A673 (cell line): Measurements from ENCODE around the gene ASCL2. TPM values are rescaled to one million over a fixed set of nuclear protein-coding genes. Genes with fewer than 3 reads are reported as not detected.

Experiments
- BruUV-seq: library from RNA; stranded (reverse); fragments of 400-500 nt; replicated peaks from 2 replicates; lab custom pipeline; 2021; lab: Mats Ljungman, UMichigan
- CTCF ChIA-PET: fragments of 300-600 bp; sonication (Branson Sonifier 250); formaldehyde crosslinking; loops from one replicate; lab custom pipeline; 2022; ENCODE audit warnings: antibody characterized with exemption; lab: Charles Lee
- POLR2A ChIA-PET: fragments of 300-600 bp; sonication (Branson Sonifier 250); formaldehyde crosslinking; loops from one replicate; lab custom pipeline; 2022; ENCODE audit warnings: antibody characterized with exemption; ENCODE audit not compliant: low non-redundant PET; lab: Charles Lee
- DNase-seq: peaks from one replicate; pipeline ENCODE4 v3.0.0-alpha.2; 2015; ENCODE audit warnings: low spot score
- H3K27ac ChIP-seq: fragments of 200-600 bp; sonication (generic); 2 replicates; pipeline ENCODE4 v1.5.1; 2016; ENCODE audit warnings: mixed run types, low read depth, mild to moderate bottlenecking, mixed read lengths, antibody characterized with exemption, low read length; ENCODE audit not compliant: poor library complexity, severe bottlenecking
- H3K27me3 ChIP-seq: fragments of 200-600 bp; sonication (generic); replicated peaks from 2 replicates; pipeline ENCODE4 v1.6.1; 2017; ENCODE audit warnings: mixed run types, low read depth, mild to moderate bottlenecking, mixed read lengths, antibody characterized with exemption, low read length; ENCODE audit not compliant: insufficient read depth, poor library complexity
- H3K36me3 ChIP-seq: fragments of 200-600 bp; sonication (generic); 2 replicates; pipeline ENCODE4 v1.6.1; 2016; ENCODE audit warnings: mixed run types, mild to moderate bottlenecking, mixed read lengths, antibody characterized with exemption, low read length; ENCODE audit not compliant: insufficient read depth, poor library complexity, severe bottlenecking
- H3K4me1 ChIP-seq: fragments of 200-600 bp; sonication (generic); 2 replicates; pipeline ENCODE4 v1.6.1; 2017; ENCODE audit warnings: mixed run types, mild to moderate bottlenecking, mixed read lengths, antibody characterized with exemption, low read length; ENCODE audit not compliant: insufficient read depth, poor library complexity, severe bottlenecking
- H3K4me3 ChIP-seq: fragments of 200-600 bp; sonication (generic); 2 replicates; pipeline ENCODE4 v1.5.1; 2016; ENCODE audit warnings: low read depth, mixed run types, mild to moderate bottlenecking, mixed read lengths, low read length; ENCODE audit not compliant: poor library complexity, severe bottlenecking
- H3K9me3 ChIP-seq: fragments of 200-600 bp; sonication (generic); 2 replicates; pipeline ENCODE4 v1.6.1; 2016; ENCODE audit warnings: mixed run types, low read depth, mild to moderate bottlenecking, mixed read lengths, antibody characterized with exemption, low read length; ENCODE audit not compliant: poor library complexity, severe bottlenecking
- CTCF ChIP-seq: fragments of 300-800, 200-600 bp; sonication (generic); conservative IDR thresholded peaks from 2 replicates; pipeline ENCODE4 v1.5.1; 2017; ENCODE audit warnings: low read depth, mild to moderate bottlenecking, antibody characterized with exemption, low read length, moderate library complexity, mixed read lengths
- EZH2 ChIP-seq: fragments of 200-600 bp; sonication (generic); IDR thresholded peaks from 2 replicates; pipeline ENCODE4 v1.6.1; 2017; ENCODE audit warnings: borderline replicate concordance, low read depth, mild to moderate bottlenecking, mixed read lengths, antibody characterized with exemption, low read length; ENCODE audit not compliant: poor library complexity, severe bottlenecking
- intact Hi-C: fragments of 100-400 bp; cut with micrococcal nuclease; formaldehyde crosslinking; loops from one replicate; pipeline ENCODE4 v1.10.0; 2022; ENCODE audit not compliant: unreplicated experiment
- total RNA-seq: library from RNA; stranded (reverse); gene quantifications from 2 replicates; pipeline ENCODE4 v1.2.3, GENCODE V29; 2021

The ASCL2 gene
- total RNA-seq, 1 experiment from 2014 or later: not detected

DNA sequence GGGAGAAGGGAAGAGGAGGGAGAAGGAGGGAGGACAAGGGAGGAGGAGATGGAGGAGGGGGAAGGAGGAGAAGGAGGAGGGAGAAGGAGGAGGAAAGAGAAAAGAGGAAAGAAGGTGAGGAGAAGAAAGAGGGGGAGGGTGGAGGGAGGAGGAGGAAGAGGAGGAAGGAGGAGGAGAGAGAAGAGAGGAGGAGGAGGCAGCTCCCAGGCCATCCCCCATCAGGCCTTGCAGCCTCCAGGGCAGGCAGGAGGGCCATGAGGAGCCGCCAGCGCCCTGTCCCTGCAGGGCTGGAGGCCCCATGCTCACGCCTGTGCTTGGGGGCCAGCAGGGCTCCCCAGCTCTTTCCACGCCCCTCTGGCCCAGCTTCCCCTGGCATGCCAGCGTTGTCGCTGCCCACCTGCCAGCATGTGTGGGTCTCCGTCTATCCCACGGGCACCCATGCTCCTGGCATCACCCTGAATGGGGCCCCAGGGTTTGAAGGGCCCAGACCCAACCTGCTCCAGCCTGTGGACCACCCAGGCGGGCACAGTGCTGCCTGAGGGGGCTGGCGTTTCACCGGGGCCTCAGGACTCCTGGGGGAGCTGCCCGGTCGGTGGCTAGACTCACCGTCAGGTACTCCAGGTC is 36.6 kb upstream of the ASCL2 start:
- no TSS peak for BruUV-seq
- H3K27me3 ChIP-seq: no peaks in the 10 kb centered on the region
- no peak overlapping the region for H3K4me3 ChIP-seq
- no peak for TF ChIP-seq EZH2
- TF ChIP-seq CTCF: no peak
- ChIA-PET POLR2A (interaction anchor here (0.7 kb wide), 1 partner anchor 59 kb away, joined by 4 read pairs; no protein-coding TSS in a partner anchor), CTCF (interaction anchor here (3.5 kb wide), 1 partner anchor 113 kb away, joined by 74 read pairs; no protein-coding TSS in a partner anchor)
- DNase-seq: peak; percentile 15
- H3K4me1 ChIP-seq: peaks cover 6% of the 10 kb centered on the region
- H3K36me3 ChIP-seq: no peaks in the 10 kb centered on the region
- no peaks in the 10 kb centered on the region for H3K9me3 ChIP-seq
- no peak overlapping the region for H3K27ac ChIP-seq
- intact Hi-C loops: no loop called here

GRCh38 chr11:2306452-2306823 is 36.0 kb upstream of the ASCL2 start:
- ChIA-PET CTCF (interaction anchor here (0.5 to 3.5 kb wide), 3 partner anchors 114 to 568 kb away, joined by 3 to 74 read pairs (median 6); no protein-coding TSS in a partner anchor), POLR2A (no interaction called here)
- intact Hi-C loops: no loop called here
- H3K36me3 ChIP-seq: no peaks in the 10 kb centered on the region
- peaks cover 6% of the 10 kb centered on the region for H3K4me1 ChIP-seq
- H3K27me3 ChIP-seq: no peaks in the 10 kb centered on the region
- no peak for TF ChIP-seq EZH2
- TF ChIP-seq CTCF: no peak
- peak overlapping the region; percentile 71 for H3K27ac ChIP-seq
- DNase-seq: peak; percentile 43
- no peaks in the 10 kb centered on the region for H3K9me3 ChIP-seq
- no TSS peak for BruUV-seq
- H3K4me3 ChIP-seq: no peak overlapping the region

- Histone ChIP-seq H3K4me1 (peaks cover 6% of the 10 kb centered on the region), H3K27ac (peak overlapping the region; percentile 71), H3K4me3 (no peak overlapping the region), H3K36me3 (no peaks in the 10 kb centered on the region), H3K27me3 (no peaks in the 10 kb centered on the region), H3K9me3 (no peaks in the 10 kb centered on the region)
- POLR2A ChIA-PET: no interaction called here
- CTCF ChIA-PET: interaction anchor here (0.5 to 3.5 kb wide), 5 partner anchors 93 to 567 kb away, joined by 3 to 74 read pairs (median 7); no protein-coding TSS in a partner anchor
- no TSS peak for BruUV-seq
- intact Hi-C loops: loop anchor here (1.0 kb wide), 2 partner anchors 114 to 225 kb away; no protein-coding TSS in a partner anchor
- TF ChIP-seq EZH2 (no peak), CTCF (no peak)
- no peak for DNase-seq
Measured at GRCh38 chr11:2305788-2306451, 35.5 kb upstream of the ASCL2 start.
